ENCODE results near the gene NFIB. TPM values are rescaled to one million over a fixed set of nuclear protein-coding genes. Genes with fewer than 3 reads are reported as not detected.
A peak's percentile ranks its signal among the peaks of the same experiment; 100 is the strongest.

The NFIB gene
- total RNA-seq, 2 donors from 2014 or later = 54.8 to 114 TPM

DNA sequence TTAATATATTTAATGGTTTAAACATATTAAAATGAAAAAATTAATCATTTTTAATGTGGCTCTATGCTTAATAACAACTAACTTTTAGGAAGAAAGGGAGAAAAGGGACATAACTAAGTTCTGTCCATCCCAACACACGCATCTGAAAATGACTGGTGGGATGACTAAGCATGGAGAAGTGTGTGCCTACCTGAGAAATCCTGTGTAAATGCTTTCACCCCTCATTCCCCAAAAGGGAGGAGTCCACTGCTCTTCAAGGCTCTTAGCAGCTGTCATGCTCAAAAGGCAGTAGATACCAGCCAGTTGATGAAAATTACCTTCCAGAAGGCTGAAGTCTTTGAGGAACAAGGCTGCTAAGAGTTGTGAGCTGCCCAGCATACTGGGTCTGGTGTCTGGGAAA, 130.9 kb downstream of the NFIB start:
- H3K4me1 ChIP-seq (ENCODE audit: control insufficient read depth in 1 of 2, low read depth in 2 of 2) = peaks cover 27 to 58% of the 10 kb centered on the region in 2 donors
- DNase-seq (ENCODE audit: low spot score) (no peak), ATAC-seq (ENCODE audit: insufficient number of reproducible peaks, low FRiP score, low read depth) (no peak)
- H3K4me3 ChIP-seq = no peak overlapping the region
- H3K27ac ChIP-seq = no peak overlapping the region
- no peaks in the 10 kb centered on the region for H3K9me3 ChIP-seq
- H3K27me3 ChIP-seq (replicated peaks; ENCODE audit: insufficient read depth) = no peaks in the 10 kb centered on the region
- TF ChIP-seq, protein P1, sequence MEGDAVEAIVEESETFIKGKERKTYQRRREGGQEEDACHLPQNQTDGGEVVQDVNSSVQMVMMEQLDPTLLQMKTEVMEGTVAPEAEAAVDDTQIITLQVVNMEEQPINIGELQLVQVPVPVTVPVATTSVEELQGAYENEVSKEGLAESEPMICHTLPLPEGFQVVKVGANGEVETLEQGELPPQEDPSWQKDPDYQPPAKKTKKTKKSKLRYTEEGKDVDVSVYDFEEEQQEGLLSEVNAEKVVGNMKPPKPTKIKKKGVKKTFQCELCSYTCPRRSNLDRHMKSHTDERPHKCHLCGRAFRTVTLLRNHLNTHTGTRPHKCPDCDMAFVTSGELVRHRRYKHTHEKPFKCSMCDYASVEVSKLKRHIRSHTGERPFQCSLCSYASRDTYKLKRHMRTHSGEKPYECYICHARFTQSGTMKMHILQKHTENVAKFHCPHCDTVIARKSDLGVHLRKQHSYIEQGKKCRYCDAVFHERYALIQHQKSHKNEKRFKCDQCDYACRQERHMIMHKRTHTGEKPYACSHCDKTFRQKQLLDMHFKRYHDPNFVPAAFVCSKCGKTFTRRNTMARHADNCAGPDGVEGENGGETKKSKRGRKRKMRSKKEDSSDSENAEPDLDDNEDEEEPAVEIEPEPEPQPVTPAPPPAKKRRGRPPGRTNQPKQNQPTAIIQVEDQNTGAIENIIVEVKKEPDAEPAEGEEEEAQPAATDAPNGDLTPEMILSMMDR (IDR thresholded peaks at IDR 0.05) = no peak
- H3K36me3 ChIP-seq = no peaks in the 10 kb centered on the region

DNA sequence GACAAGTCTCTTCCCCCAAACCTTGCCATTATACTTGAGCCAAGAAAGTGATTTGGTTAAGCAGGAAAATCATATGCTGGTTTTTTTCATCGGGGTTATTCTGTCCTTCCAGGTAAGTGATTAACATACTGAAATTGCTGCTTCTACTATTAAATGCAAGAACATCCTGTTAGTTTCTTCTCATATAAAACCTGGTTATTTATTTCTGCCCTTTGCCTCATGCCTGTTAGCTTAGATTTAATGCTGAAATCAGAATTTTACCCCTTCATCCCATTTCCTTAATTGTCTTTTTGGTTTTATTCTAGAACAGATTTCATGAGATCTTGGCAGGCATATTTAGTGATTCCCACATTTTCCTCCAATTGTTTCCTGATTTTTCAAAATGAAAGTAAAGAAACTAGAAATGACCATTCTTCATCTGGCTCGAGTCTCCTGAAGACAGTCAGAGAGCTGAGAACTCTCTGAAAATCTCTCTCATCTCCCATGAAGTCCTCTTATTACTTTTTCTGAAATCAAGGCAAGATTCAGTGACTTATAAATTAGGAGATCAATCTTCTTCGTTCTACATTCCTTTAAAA, 132.9 kb downstream of the NFIB start:
- Histone ChIP-seq H3K27me3 (replicated peaks; ENCODE audit: insufficient read depth) (no peaks in the 10 kb centered on the region), H3K9me3 (no peaks in the 10 kb centered on the region), H3K4me1 (ENCODE audit: control insufficient read depth in 1 of 2, low read depth in 2 of 2) (peaks cover 16 to 49% of the 10 kb centered on the region in 2 donors), H3K36me3 (no peaks in the 10 kb centered on the region), H3K27ac (peak overlapping the region; percentile 9 to 39), H3K4me3 (peak overlapping the region; percentile 48)
- DNase-seq (ENCODE audit: low spot score) (no peak), ATAC-seq (ENCODE audit: insufficient number of reproducible peaks, low FRiP score, low read depth) (no peak)
- TF ChIP-seq, protein P1 (IDR thresholded peaks at IDR 0.05) = no peak

DNA sequence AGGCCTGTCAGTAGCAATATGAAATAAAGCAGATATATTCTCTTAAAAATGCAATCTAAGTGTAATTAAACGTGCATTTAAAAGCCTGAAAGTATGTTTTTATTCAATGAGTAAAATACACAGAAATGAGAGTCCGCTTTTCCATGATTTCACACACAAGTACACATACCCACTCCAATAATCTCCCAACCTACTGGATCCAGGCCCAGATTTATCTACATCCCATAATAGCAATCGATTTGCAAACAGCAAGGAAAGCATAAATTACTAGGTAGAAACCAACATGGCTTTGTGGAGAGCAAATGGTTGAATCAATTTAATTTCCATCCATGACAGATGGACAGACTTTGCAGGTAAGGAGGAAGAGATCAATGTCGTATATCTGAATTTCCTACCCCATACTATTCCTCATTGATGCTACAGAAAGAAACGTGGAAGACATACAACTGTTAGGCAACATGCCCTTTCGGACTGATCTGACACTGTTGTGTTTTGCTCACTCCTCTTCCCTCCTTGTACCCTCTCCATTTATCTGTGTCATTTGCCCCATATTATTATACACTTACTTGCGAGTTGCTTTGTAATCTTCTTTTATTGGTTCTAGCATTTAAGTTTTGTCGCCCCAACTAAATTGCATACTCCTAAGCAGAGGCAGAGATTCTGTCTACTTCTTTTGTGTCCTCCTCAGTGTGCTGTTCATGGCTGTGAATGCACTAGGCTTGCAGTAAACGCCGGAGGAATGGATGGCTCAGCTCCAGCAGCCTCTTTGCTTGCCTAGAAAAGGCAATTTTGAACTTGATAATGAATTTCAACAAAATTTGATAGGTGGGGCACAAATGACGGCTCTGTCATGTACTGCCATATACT, 133.6 kb downstream of the NFIB start:
- ATAC-seq (ENCODE audit: insufficient number of reproducible peaks, low FRiP score, low read depth) = peak; percentile 31

DNA sequence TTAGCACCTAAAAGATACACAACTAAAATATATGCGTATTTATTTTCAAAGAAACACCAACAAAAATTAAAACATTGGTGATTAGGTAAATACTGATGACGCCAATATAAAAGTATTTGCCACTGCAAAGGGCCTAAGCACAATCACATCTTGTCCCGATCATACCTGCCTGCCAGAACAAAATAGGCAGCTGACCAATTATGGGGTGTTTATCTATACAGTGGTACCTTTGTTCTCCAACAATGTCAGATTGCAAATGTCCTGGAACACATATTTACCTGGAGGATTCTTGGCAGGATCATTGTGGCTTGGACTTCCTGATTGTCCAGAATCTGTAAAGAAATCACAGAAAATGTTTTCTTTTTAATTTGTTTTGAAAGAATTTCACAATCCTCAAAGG, 134.5 kb downstream of the NFIB start:
- no peak overlapping the region for H3K4me3 ChIP-seq
- TF ChIP-seq, protein P1 (IDR thresholded peaks at IDR 0.05) = no peak
- H3K36me3 ChIP-seq = no peaks in the 10 kb centered on the region
- ATAC-seq (ENCODE audit: insufficient number of reproducible peaks, low FRiP score, low read depth) = no peak
- peaks cover 24 to 46% of the 10 kb centered on the region in 2 donors for H3K4me1 ChIP-seq (ENCODE audit: control insufficient read depth in 1 of 2, low read depth in 2 of 2)
- H3K27ac ChIP-seq = no peak overlapping the region
- H3K9me3 ChIP-seq = no peaks in the 10 kb centered on the region
- H3K27me3 ChIP-seq (replicated peaks; ENCODE audit: insufficient read depth) = no peaks in the 10 kb centered on the region
- no peak for DNase-seq (ENCODE audit: low spot score)

More for the DNA sequence above, 133.6 kb downstream of the NFIB start:
- no peaks in the 10 kb centered on the region for H3K27me3 ChIP-seq (replicated peaks; ENCODE audit: insufficient read depth)
- DNase-seq (ENCODE audit: low spot score) = no peak
- TF ChIP-seq, protein P1 (IDR thresholded peaks at IDR 0.05) = no peak
- H3K36me3 ChIP-seq = no peaks in the 10 kb centered on the region
- H3K4me3 ChIP-seq = peak overlapping the region; percentile 48
- peak overlapping the region; percentile 9 to 39 for H3K27ac ChIP-seq
- H3K9me3 ChIP-seq = no peaks in the 10 kb centered on the region
- H3K4me1 ChIP-seq (ENCODE audit: control insufficient read depth in 1 of 2, low read depth in 2 of 2) = peaks cover 22 to 47% of the 10 kb centered on the region in 2 donors

DNA sequence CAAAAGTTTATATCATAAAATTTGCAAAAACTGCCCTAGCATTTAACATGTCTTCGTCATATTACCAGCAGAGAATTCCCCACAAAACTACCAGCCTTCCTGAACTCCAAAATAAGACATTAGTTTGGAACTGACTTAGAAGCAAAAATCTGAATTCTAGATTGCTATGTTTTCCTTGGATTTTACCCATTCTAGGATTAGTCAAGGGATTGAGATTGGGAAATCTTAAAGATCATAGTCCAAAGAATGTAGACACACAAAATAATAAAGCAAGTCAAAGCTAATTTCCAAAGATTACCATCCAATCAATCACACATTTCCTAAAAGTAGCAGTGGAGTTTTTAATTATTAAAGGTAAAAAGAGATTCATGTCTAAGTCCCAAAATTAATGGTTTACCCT, 138.2 kb downstream of the NFIB start:
- Histone ChIP-seq H3K27ac (peak overlapping the region in 1 of 2 donors; percentile 17), H3K36me3 (no peaks in the 10 kb centered on the region), H3K27me3 (replicated peaks; ENCODE audit: insufficient read depth) (no peaks in the 10 kb centered on the region), H3K4me3 (no peak overlapping the region), H3K9me3 (no peaks in the 10 kb centered on the region), H3K4me1 (ENCODE audit: control insufficient read depth in 1 of 2, low read depth in 2 of 2) (peaks cover 30 to 36% of the 10 kb centered on the region in 2 donors)
- DNase-seq (ENCODE audit: low spot score) = no peak
- TF ChIP-seq, protein P1 (IDR thresholded peaks at IDR 0.05) = no peak
- no peak for ATAC-seq (ENCODE audit: insufficient number of reproducible peaks, low FRiP score, low read depth)
